K562 (cell line): ENCODE data around the gene AAMP. TPM values are rescaled to one million over a fixed set of nuclear protein-coding genes. Genes with fewer than 3 reads are reported as not detected.

Source experiments
- ATAC-seq: fragments of 200-7000 bp; cut with Tn5 transposase; 3 replicates; pipeline ENCODE4 v1.9.1; 2020; ENCODE audit warnings: moderate library complexity
- BruUV-seq: library from RNA; stranded (reverse); fragments of 400-500 nt; replicated peaks from 2 replicates; lab custom pipeline; 2021; lab: Mats Ljungman, UMichigan
- CTCF ChIA-PET: fragments of 300-600 bp; formaldehyde crosslinking; extraction: SDS; loops from one replicate; lab custom pipeline; 2021; ENCODE audit warnings: low intra/inter-chr PET ratio; lab: Yijun Ruan, JAX
- POLR2A ChIA-PET: fragments of 300-600, 350-650 bp; sonication (Branson Sonifier 250); formaldehyde crosslinking; extraction: SDS; loops from one replicate; lab custom pipeline; 2021; ENCODE audit warnings: antibody characterized with exemption, inconsistent platforms; lab: Yijun Ruan, JAX
- DNase-seq, 4 experiments: peaks; one replicate each; pipeline versions ENCODE4 v3.0.0 to v3.0.0-alpha.2; 2011 to 2018; ENCODE audit warnings: low spot score in 3 of 4, mixed read lengths in 3 of 4; ENCODE audit errors: extremely low read depth in 1 of 4
- FAIRE-seq: peaks from 2 replicates; lab custom pipeline; 2011; peaks lifted over from hg19 to GRCh38; lab: Jason Lieb, UNC
- H2AFZ ChIP-seq: 2 replicates; pipeline ENCODE4 v1.6.0; 2011; ENCODE audit warnings: low read depth, low read length, control low read depth, inconsistent platforms
- H3K27ac ChIP-seq: fragments of 200-600 bp; 3 replicates; pipeline ENCODE4 v1.8.0; 2011; ENCODE audit warnings: low read depth, mild to moderate bottlenecking, control low read depth, inconsistent platforms, low read length, moderate library complexity, mixed read lengths; ENCODE audit errors: extremely low read depth
- H3K27me3 ChIP-seq, 2 experiments: fragments of 300-600 bp in 1 of 2; 2 replicates in 1 of 2; 3 replicates in 1 of 2; pipeline versions ENCODE4 v1.6.0 to v1.8.0; 2011; ENCODE audit warnings: inconsistent platforms in 2 of 2, low read length in 2 of 2, mild to moderate bottlenecking in 1 of 2, mixed read lengths in 1 of 2, moderate library complexity in 1 of 2; ENCODE audit not compliant: control insufficient read depth in 2 of 2, insufficient read depth in 2 of 2
- H3K36me3 ChIP-seq: fragments of 300-600 bp; 3 replicates; pipeline ENCODE4 v1.8.0; 2011; ENCODE audit warnings: mild to moderate bottlenecking, low read length, inconsistent platforms; ENCODE audit not compliant: control insufficient read depth, insufficient read depth
- H3K4me1 ChIP-seq, 2 experiments: fragments of 200-600 bp in 1 of 2; replicated peaks in 1 of 2; 2 replicates in 1 of 2; 3 replicates in 1 of 2; pipeline versions ENCODE4 v1.5.1 to v1.8.0; 2011; ENCODE audit warnings: inconsistent platforms in 2 of 2, low read length in 2 of 2, mild to moderate bottlenecking in 1 of 2, mixed read lengths in 1 of 2, moderate library complexity in 1 of 2; ENCODE audit not compliant: control insufficient read depth in 2 of 2, insufficient read depth in 2 of 2
- H3K4me2 ChIP-seq: 2 replicates; pipeline ENCODE4 v1.6.1; 2011; ENCODE audit warnings: low read length, control low read depth, inconsistent platforms, mixed read lengths; ENCODE audit not compliant: insufficient read depth
- H3K4me3 ChIP-seq: fragments of 200-600 bp; sonication (generic), shearing (Covaris generic); 2 replicates; pipeline ENCODE4 v1.5.1; 2016; ENCODE audit warnings: control low read depth, inconsistent platforms
- H3K79me2 ChIP-seq: fragments of 200-600 bp; 3 replicates; pipeline ENCODE4 v1.8.0; 2011; ENCODE audit warnings: low read length, inconsistent platforms; ENCODE audit not compliant: control insufficient read depth, insufficient read depth
- H3K9ac ChIP-seq, 2 experiments: 2 replicates each; pipeline versions ENCODE4 v1.6.0 to v1.6.1; 2011; ENCODE audit warnings: low read depth in 2 of 2, low read length in 2 of 2, control low read depth in 1 of 2, inconsistent platforms in 1 of 2, mild to moderate bottlenecking in 1 of 2, mixed read lengths in 1 of 2; ENCODE audit not compliant: insufficient read depth in 1 of 2
- H3K9me1 ChIP-seq: one replicate; pipeline ENCODE4 v1.6.0; 2011; ENCODE audit warnings: inconsistent platforms, mild to moderate bottlenecking, low read length, moderate library complexity; ENCODE audit not compliant: control insufficient read depth, insufficient read depth
- H3K9me3 ChIP-seq: replicated peaks from 2 replicates; pipeline ENCODE4 v1.5.1; 2011; ENCODE audit warnings: low read depth, low read length, inconsistent platforms; ENCODE audit not compliant: control insufficient read depth, insufficient read depth
- H4K20me1 ChIP-seq: replicated peaks from 2 replicates; pipeline ENCODE4 v1.6.1; 2011; ENCODE audit warnings: low read length, inconsistent platforms, mixed read lengths; ENCODE audit not compliant: control insufficient read depth, insufficient read depth
- ARID1B ChIP-seq: fragments of 450-650 bp; IDR thresholded peaks from 2 replicates; pipeline ENCODE4 v1.6.1; 2016; ENCODE audit warnings: antibody characterized with exemption, mild to moderate bottlenecking, inconsistent platforms
- CTBP1 ChIP-seq: fragments of 450-650 bp; IDR thresholded peaks from 2 replicates; pipeline ENCODE4 v1.6.1; 2016; ENCODE audit warnings: borderline replicate concordance
- EGR1 ChIP-seq: fragments of 450-650 bp; conservative IDR thresholded peaks from 2 replicates; pipeline ENCODE4 v1.6.1; 2017; ENCODE audit warnings: mild to moderate bottlenecking
- ESRRA ChIP-seq: fragments of 450-650 bp; IDR thresholded peaks from 2 replicates; pipeline ENCODE4 v1.6.1; 2014; ENCODE audit warnings: low read depth, mild to moderate bottlenecking, moderate library complexity, borderline replicate concordance
- MEIS2 ChIP-seq: fragments of 450-650 bp; IDR thresholded peaks from 2 replicates; pipeline ENCODE4 v1.6.1; 2014; ENCODE audit warnings: mild to moderate bottlenecking; ENCODE audit not compliant: partially characterized antibody
- RCOR1 ChIP-seq, 2 experiments: IDR thresholded peaks; 2 replicates each; pipeline ENCODE4 v1.6.1; 2012; ENCODE audit warnings: low read depth in 2 of 2, low read length in 2 of 2, borderline replicate concordance in 1 of 2, improper control_type of control experiment in 1 of 2
- SOX6 ChIP-seq: fragments of 450-650 bp; IDR thresholded peaks from 2 replicates; pipeline ENCODE4 v1.6.1; 2014; ENCODE audit warnings: mild to moderate bottlenecking
- TEAD4 ChIP-seq, 2 experiments: sonication (generic) in 1 of 2; formaldehyde crosslinking in 1 of 2; IDR thresholded peaks; 2 replicates each; pipeline versions ENCODE4 v1.6.1 to v1.8.0; 2012 to 2022; ENCODE audit warnings: borderline replicate concordance in 1 of 2, inconsistent platforms in 1 of 2, low read length in 1 of 2, mild to moderate bottlenecking in 1 of 2, missing genetic modification reagents in 1 of 2
- ZNF695 ChIP-seq: fragments of 450-650 bp; formaldehyde crosslinking; IDR thresholded peaks from 2 replicates; pipeline ENCODE4 v1.4.0; 2020; ENCODE audit warnings: mild to moderate bottlenecking, moderate library complexity
- WGBS: fragments of 100-300 bp; shearing (Covaris generic); methylation state at CpG from one replicate; pipeline ENCODE4 v1.1.6; 2016; ENCODE audit warnings: low coverage, mixed read lengths; ENCODE audit not compliant: insufficient coverage; ENCODE audit errors: missing lambda C conversion rate; 5-methylcytosine and 5-hydroxymethylcytosine counted together
- in situ Hi-C: fragments of 300-500 bp; cut with MboI; formaldehyde crosslinking; loops from 4 replicates; pipeline ENCODE4 v1.15.0; 2018; ENCODE audit warnings: inconsistent platforms, mixed read lengths
- intact Hi-C: fragments of 100-400 bp; cut with micrococcal nuclease; formaldehyde crosslinking; loops from 2 replicates; pipeline ENCODE4 v1.14.2; 2022
- polyA plus RNA-seq, 8 experiments: library from polyadenylated mRNA; depleted of rRNA in 4 of 8; stranded (reverse) in 5 of 8; unstranded in 3 of 8; fragments of >200 nt; fragmentation: Nextera tagmentation in 2 of 8; fragmentation: Illumina TruSeq in 1 of 8; extraction: Ambion mirVana in 2 of 8; extraction: Trizol in 1 of 8; gene quantifications; 2 replicates each; pipeline versions ENCODE4 v1.2.1 to v1.2.3, GENCODE V29; 2011 to 2014; ENCODE audit warnings: inconsistent platforms in 1 of 8, missing spikeins in 1 of 8
- total RNA-seq, 7 experiments: library from RNA; depleted of rRNA in 6 of 7; stranded (reverse); fragments of >200 nt in 6 of 7; fragmentation: Illumina TruSeq in 2 of 7; extraction: Trizol in 2 of 7; gene quantifications; 2 replicates each; pipeline versions ENCODE4 v1.2.1 to v1.2.3, GENCODE V29; 2011 to 2021; ENCODE audit warnings: low replicate concordance in 1 of 7
- TF ChIP-seq, protein P1 (sequence below): fragments of 450-650 bp; IDR thresholded peaks from 2 replicates; pipeline ENCODE4 v1.6.1; 2016
- TF ChIP-seq, protein P2 (sequence below), 2 experiments: fragments of 250-450 bp in 1 of 2; fragments of 450-650 bp in 1 of 2; sonication (Bioruptor Pico) in 1 of 2; IDR thresholded peaks; 2 replicates each; pipeline versions ENCODE4 v1.6.1 to v1.8.0; 2016 to 2021; ENCODE audit warnings: mild to moderate bottlenecking in 2 of 2, moderate library complexity in 2 of 2, missing compliant biosample characterization in 1 of 2, missing genetic modification characterization in 1 of 2
- TF ChIP-seq, protein P3 (sequence below), 2 experiments: IDR thresholded peaks in 1 of 2; conservative IDR thresholded peaks in 1 of 2; 2 replicates each; pipeline ENCODE4 v1.6.1; 2016; ENCODE audit warnings: low read depth in 2 of 2, mild to moderate bottlenecking in 1 of 2, missing compliant biosample characterization in 1 of 2, missing genetic modification characterization in 1 of 2, moderate library complexity in 1 of 2
- TF ChIP-seq, protein P4 (sequence below): fragments of 250-450 bp; sonication (Bioruptor Pico); IDR thresholded peaks from 2 replicates; pipeline ENCODE4 v1.8.0; 2022; ENCODE audit warnings: moderate library complexity, mild to moderate bottlenecking, inconsistent platforms

Gene AAMP
- total and polyA plus RNA-seq, 9 of the 15 experiments (the other 6 are each of a cell fraction or from before 2014, with no cell fraction given), result 5.7 to 197 (median 94.1) TPM

DNA sequence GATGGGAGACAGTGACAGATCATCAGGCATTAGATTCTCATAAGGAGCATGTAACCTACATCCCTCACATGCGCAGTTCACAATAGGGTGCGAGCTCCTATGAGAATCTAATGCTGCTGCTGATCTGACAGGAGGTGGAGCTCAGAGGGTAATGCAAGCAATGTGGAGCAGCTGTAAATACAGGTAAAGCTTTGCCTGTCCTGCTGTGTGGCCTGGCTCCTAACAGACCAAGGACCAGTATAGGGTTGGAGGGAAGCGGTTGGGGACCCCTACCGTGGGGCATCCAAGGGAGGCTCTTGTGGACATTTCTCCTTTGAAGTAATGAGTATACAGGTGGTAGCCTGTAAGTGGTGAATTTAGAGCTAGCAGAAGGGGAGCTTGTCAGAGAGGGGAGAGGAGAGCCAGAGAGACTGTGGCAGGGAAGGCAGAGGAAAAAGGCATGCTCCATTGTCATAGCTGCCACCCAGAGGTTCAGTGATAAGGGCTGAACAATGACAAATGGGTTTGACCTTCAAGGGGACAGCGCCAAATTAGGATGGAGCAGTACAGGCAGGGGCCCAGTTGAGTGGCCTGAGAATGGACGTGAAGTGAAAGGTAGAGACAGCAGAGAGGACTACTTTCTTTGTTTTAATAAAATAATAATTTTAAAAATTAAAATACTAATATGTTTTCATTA is 37.6 kb upstream of the AAMP start:
- ATAC-seq (peak; percentile 74), FAIRE-seq (no peak), DNase-seq (no peak)
- no peaks in the 10 kb centered on the region for H3K79me2 ChIP-seq
- no peak overlapping the region for H3K4me3 ChIP-seq
- no peaks in the 10 kb centered on the region for H4K20me1 ChIP-seq
- 49% methylated on average over 6 of the region's 6 CpGs for WGBS
- no peaks in the 10 kb centered on the region for H3K9me3 ChIP-seq
- H3K4me2 ChIP-seq, result no peak overlapping the region; the same call in 1 of the 2 replicates
- peak overlapping the region in 1 of 2 experiments; percentile 14; a peak in 1 of 4 replicates for H3K9ac ChIP-seq
- ChIA-PET POLR2A (interaction anchor here (0.6 to 1.5 kb wide), 5 partner anchors 8 to 158 kb away, joined by 3 read pairs; no protein-coding TSS in a partner anchor), CTCF (no interaction called here)
- no peaks in the 10 kb centered on the region for H3K9me1 ChIP-seq
- peak overlapping the region; percentile 8; the same call in 1 of the 2 replicates for H2AFZ ChIP-seq
- peaks cover 4 to 6% of the 10 kb centered on the region in 2 experiments; a peak in 3 of 5 replicates for H3K4me1 ChIP-seq
- intact Hi-C loops, result no loop called here
- no TSS peak for BruUV-seq
- no peaks in the 10 kb centered on the region for H3K27me3 ChIP-seq
- no peak overlapping the region for H3K27ac ChIP-seq
- peak; percentile 86 for TF ChIP-seq MEIS2
- TF ChIP-seq, protein P1, sequence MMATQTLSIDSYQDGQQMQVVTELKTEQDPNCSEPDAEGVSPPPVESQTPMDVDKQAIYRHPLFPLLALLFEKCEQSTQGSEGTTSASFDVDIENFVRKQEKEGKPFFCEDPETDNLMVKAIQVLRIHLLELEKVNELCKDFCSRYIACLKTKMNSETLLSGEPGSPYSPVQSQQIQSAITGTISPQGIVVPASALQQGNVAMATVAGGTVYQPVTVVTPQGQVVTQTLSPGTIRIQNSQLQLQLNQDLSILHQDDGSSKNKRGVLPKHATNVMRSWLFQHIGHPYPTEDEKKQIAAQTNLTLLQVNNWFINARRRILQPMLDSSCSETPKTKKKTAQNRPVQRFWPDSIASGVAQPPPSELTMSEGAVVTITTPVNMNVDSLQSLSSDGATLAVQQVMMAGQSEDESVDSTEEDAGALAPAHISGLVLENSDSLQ, result peak; percentile 71
- peak; percentile 46; the same call in 1 of the 2 replicates for TF ChIP-seq SOX6
- TF ChIP-seq, protein P2, sequence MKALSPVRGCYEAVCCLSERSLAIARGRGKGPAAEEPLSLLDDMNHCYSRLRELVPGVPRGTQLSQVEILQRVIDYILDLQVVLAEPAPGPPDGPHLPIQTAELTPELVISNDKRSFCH (CRISPR knock-in tag; IDR thresholded peaks at IDR 0.05), result no peak
- TF ChIP-seq, protein P2 (tag; IDR thresholded peaks at IDR 0.05), result 0 out of 2 replicates have a peak, but pooled peaks have one; percentile 28
- no peak for TF ChIP-seq EGR1
- TF ChIP-seq, protein P3, sequence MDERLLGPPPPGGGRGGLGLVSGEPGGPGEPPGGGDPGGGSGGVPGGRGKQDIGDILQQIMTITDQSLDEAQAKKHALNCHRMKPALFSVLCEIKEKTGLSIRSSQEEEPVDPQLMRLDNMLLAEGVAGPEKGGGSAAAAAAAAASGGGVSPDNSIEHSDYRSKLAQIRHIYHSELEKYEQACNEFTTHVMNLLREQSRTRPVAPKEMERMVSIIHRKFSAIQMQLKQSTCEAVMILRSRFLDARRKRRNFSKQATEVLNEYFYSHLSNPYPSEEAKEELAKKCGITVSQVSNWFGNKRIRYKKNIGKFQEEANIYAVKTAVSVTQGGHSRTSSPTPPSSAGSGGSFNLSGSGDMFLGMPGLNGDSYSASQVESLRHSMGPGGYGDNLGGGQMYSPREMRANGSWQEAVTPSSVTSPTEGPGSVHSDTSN (CRISPR knock-in tag; IDR thresholded peaks at IDR 0.05; ENCODE audit: low read depth), result no peak
- TF ChIP-seq, protein P3 (tag; conservative IDR thresholded peaks at IDR 0.05; ENCODE audit: low read depth), result peak; percentile 79
- 0 out of 2 replicates have a peak, but pooled peaks have one; percentile 17 for TF ChIP-seq ARID1B
- TF ChIP-seq RCOR1 (IDR thresholded peaks at IDR 0.05; ENCODE audit: borderline replicate concordance in 1 of 2, low read depth in 2 of 2, low read length in 2 of 2), result peak in 1 of 2 experiments; percentile 53; a peak in 1 of 4 replicates
- peak; percentile 91 for TF ChIP-seq ESRRA
- no peak for TF ChIP-seq TEAD4 (IDR thresholded peaks at IDR 0.05; ENCODE audit: low read length)
- no peak for TF ChIP-seq TEAD4 (CRISPR knock-in tag; IDR thresholded peaks at IDR 0.05; ENCODE audit: borderline replicate concordance)
- 0 out of 2 replicates have a peak, but pooled peaks have one; percentile 30 for TF ChIP-seq CTBP1
- TF ChIP-seq, protein P4, sequence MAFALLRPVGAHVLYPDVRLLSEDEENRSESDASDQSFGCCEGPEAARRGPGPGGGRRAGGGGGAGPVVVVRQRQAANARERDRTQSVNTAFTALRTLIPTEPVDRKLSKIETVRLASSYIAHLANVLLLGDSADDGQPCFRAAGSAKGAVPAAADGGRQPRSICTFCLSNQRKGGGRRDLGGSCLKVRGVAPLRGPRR, result no peak
- no peak for TF ChIP-seq ZNF695 (CRISPR knock-in tag)
- in situ Hi-C loops, result no loop called here
- H3K36me3 ChIP-seq, result no peaks in the 10 kb centered on the region
